ENCODE results near the gene IGSF6. TPM values are rescaled to one million over a fixed set of nuclear protein-coding genes. Genes with fewer than 3 reads are reported as not detected.

IGSF6 gene
- total and polyA plus RNA-seq, 2 of the 13 experiments (the other 11 are each of a cell fraction or from before 2014, with no cell fraction given), result not detected

DNA sequence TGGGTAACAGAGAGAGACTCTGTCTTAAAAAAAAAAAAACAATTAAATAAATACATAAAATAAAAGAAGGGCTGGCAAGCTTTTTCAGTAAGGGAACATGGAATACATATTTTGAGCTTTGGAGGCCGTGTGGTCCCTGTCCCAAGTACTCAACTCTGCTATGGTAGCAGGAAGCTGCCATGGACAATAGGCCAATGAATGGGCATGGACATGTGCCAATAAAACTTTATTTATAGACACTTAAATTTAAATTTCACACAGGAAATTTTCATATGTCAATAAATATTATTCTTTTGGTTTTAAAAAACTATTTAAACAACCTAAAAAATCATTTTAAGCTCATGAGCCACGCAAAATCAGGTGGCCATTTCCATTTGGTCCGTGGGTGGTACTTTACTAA is 15.2 kb upstream of the IGSF6 start:
- WGBS (ENCODE audit: low lambda C conversion rate), result 73% methylated on average over 3 of the region's 3 CpGs
- Histone ChIP-seq H3K27me3 (ENCODE audit: control insufficient read depth in 1 of 2, insufficient read depth in 2 of 2, low read length in 2 of 2) (no peaks in the 10 kb centered on the region; a peak in 1 of 5 replicates), H3K36me3 (replicated peaks in 1 of 2; ENCODE audit: control insufficient read depth in 1 of 2, insufficient read depth in 2 of 2, low read length in 2 of 2) (no peaks in the 10 kb centered on the region), H3K27ac (ENCODE audit: extremely low read length, insufficient read depth, low read length) (no peak overlapping the region), H2AFZ (ENCODE audit: low read length) (no peak overlapping the region), H4K20me1 (ENCODE audit: insufficient read depth, low read length) (no peaks in the 10 kb centered on the region), H3K4me3 (replicated peaks in 1 of 3; ENCODE audit: insufficient read depth in 1 of 3, low read depth in 2 of 3, low read length in 3 of 3) (no peak overlapping the region), H3K79me2 (ENCODE audit: insufficient read depth, low read length) (no peaks in the 10 kb centered on the region), H3K4me2 (ENCODE audit: low read depth, low read length) (no peak overlapping the region), H3K9me3 (ENCODE audit: low read length) (no peaks in the 10 kb centered on the region), H3K4me1 (ENCODE audit: insufficient read depth, low read length) (peaks cover 38% of the 10 kb centered on the region), H3K9ac (ENCODE audit: insufficient read depth, low read depth, low read length) (no peak overlapping the region)
- no peak for DNase-seq (ENCODE audit: low spot score)
- BruUV-seq (replicated peaks), result no TSS peak
- in situ Hi-C loops (cut with HindIII; ENCODE audit: extremely low pct_ligation_motif_present, low pct_unique_long_range_greater_than_20kb), result no loop called here
- CTCF ChIA-PET (ENCODE audit: low intra/inter-chr PET ratio, low total read pairs), result no interaction called here
- FAIRE-seq, result no peak
- POLR2A ChIA-PET, result no interaction called here
- TF ChIP-seq, protein P1, sequence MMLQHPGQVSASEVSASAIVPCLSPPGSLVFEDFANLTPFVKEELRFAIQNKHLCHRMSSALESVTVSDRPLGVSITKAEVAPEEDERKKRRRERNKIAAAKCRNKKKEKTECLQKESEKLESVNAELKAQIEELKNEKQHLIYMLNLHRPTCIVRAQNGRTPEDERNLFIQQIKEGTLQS (CRISPR knock-in tag; IDR thresholded peaks at IDR 0.05), result no peak
- TF ChIP-seq, protein P2, sequence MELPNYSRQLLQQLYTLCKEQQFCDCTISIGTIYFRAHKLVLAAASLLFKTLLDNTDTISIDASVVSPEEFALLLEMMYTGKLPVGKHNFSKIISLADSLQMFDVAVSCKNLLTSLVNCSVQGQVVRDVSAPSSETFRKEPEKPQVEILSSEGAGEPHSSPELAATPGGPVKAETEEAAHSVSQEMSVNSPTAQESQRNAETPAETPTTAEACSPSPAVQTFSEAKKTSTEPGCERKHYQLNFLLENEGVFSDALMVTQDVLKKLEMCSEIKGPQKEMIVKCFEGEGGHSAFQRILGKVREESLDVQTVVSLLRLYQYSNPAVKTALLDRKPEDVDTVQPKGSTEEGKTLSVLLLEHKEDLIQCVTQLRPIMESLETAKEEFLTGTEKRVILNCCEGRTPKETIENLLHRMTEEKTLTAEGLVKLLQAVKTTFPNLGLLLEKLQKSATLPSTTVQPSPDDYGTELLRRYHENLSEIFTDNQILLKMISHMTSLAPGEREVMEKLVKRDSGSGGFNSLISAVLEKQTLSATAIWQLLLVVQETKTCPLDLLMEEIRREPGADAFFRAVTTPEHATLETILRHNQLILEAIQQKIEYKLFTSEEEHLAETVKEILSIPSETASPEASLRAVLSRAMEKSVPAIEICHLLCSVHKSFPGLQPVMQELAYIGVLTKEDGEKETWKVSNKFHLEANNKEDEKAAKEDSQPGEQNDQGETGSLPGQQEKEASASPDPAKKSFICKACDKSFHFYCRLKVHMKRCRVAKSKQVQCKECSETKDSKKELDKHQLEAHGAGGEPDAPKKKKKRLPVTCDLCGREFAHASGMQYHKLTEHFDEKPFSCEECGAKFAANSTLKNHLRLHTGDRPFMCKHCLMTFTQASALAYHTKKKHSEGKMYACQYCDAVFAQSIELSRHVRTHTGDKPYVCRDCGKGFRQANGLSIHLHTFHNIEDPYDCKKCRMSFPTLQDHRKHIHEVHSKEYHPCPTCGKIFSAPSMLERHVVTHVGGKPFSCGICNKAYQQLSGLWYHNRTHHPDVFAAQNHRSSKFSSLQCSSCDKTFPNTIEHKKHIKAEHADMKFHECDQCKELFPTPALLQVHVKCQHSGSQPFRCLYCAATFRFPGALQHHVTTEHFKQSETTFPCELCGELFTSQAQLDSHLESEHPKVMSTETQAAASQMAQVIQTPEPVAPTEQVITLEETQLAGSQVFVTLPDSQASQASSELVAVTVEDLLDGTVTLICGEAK (IDR thresholded peaks at IDR 0.05), result peak; percentile 34; the same call in 1 of the 2 replicates
- TF ChIP-seq, protein P2 (CRISPR knock-in tag; IDR thresholded peaks at IDR 0.05), result peak; percentile 66; the same call in 1 of the 2 replicates
- TF ChIP-seq NCOA1 (CRISPR knock-in tag; IDR thresholded peaks at IDR 0.05), result no peak
- no peak for TF ChIP-seq BHLHE40 (IDR thresholded peaks at IDR 0.05; ENCODE audit: low read length)
- no peak for TF ChIP-seq GPN1 (CRISPR knock-in tag; IDR thresholded peaks at IDR 0.05; ENCODE audit: borderline replicate concordance)
- no peak for TF ChIP-seq ZNF768 (CRISPR knock-in tag; IDR thresholded peaks at IDR 0.05)
- TF ChIP-seq ZNF556 (CRISPR knock-in tag; IDR thresholded peaks at IDR 0.05; ENCODE audit: borderline replicate concordance), result no peak
- intact Hi-C loops (cut with micrococcal nuclease; ENCODE audit: unreplicated experiment), result no loop called here
- no peak for ATAC-seq
